CD4-positive, alpha-beta T cell (primary cell): ENCODE results near the gene RBM33. TPM values are rescaled to one million over a fixed set of nuclear protein-coding genes. Genes with fewer than 3 reads are reported as not detected.

ENCODE experiments used
- ATAC-seq: fragments of 200-7000 bp; cut with Tn5 transposase; one replicate; pipeline ENCODE4 v1.10.0; 2022; ENCODE audit warnings: mild to moderate bottlenecking; ENCODE audit not compliant: poor library complexity
- CTCF ChIA-PET: fragments of 350-600 bp; sonication (Branson Sonifier 250); formaldehyde crosslinking; loops from one replicate; lab custom pipeline; 2021; ENCODE audit warnings: antibody characterized with exemption, inconsistent platforms; lab: Charles Lee
- POLR2A ChIA-PET: fragments of 350-600 bp; sonication (Branson Sonifier 250); formaldehyde crosslinking; loops from one replicate; lab custom pipeline; 2021; ENCODE audit warnings: antibody characterized with exemption, inconsistent platforms; lab: Charles Lee
- DNase-seq, 14 experiments: peaks; one replicate each; pipeline ENCODE4 v3.0.0-alpha.2; 2013 to 2020; ENCODE audit warnings: mixed read lengths in 2 of 14
- H3K27ac ChIP-seq, 2 donors: one replicate each; pipeline versions ENCODE4 v1.5.1 to v1.7.0; 2013; ENCODE audit warnings: low read length in 2 of 2, low read depth in 1 of 2, mild to moderate bottlenecking in 1 of 2
- H3K27me3 ChIP-seq, 2 experiments: 1 replicate in 1 of 2; 2 replicates in 1 of 2; pipeline versions ENCODE4 v1.6.1 to v1.7.0; 2013; ENCODE audit warnings: low read length in 2 of 2, control low read depth in 1 of 2, mild to moderate bottlenecking in 1 of 2, moderate library complexity in 1 of 2; ENCODE audit not compliant: insufficient read depth in 2 of 2, control insufficient read depth in 1 of 2
- H3K36me3 ChIP-seq: one replicate; pipeline ENCODE4 v1.6.1; 2013; ENCODE audit warnings: low read length, control low read depth; ENCODE audit not compliant: insufficient read depth
- H3K4me1 ChIP-seq: one replicate; pipeline ENCODE4 v1.6.1; 2013; ENCODE audit warnings: low read length, control low read depth; ENCODE audit not compliant: insufficient read depth
- H3K4me3 ChIP-seq: one replicate; pipeline ENCODE4 v1.5.1; 2013; ENCODE audit warnings: mild to moderate bottlenecking, low read length, moderate library complexity
- H3K9me3 ChIP-seq, 2 experiments: 1 replicate in 1 of 2; 2 replicates in 1 of 2; pipeline versions ENCODE4 v1.6.1 to v1.7.0; 2013; ENCODE audit warnings: low read length in 2 of 2, mild to moderate bottlenecking in 2 of 2, control low read depth in 1 of 2, moderate library complexity in 1 of 2; ENCODE audit not compliant: control insufficient read depth in 1 of 2, insufficient read depth in 1 of 2
- H3K27ac Mint-ChIP-seq: one replicate; pipeline ENCODE4 v1.8.0; 2020; ENCODE audit warnings: mixed read lengths
- H3K27me3 Mint-ChIP-seq: one replicate; pipeline ENCODE4 v1.8.0; 2021; ENCODE audit warnings: mixed read lengths
- H3K36me3 Mint-ChIP-seq: one replicate; pipeline ENCODE4 v1.8.0; 2021; ENCODE audit warnings: low read depth, mixed read lengths
- H3K4me1 Mint-ChIP-seq: one replicate; pipeline ENCODE4 v1.8.0; 2021; ENCODE audit warnings: low read depth, mixed read lengths
- H3K4me3 Mint-ChIP-seq: one replicate; pipeline ENCODE4 v1.8.0; 2020; ENCODE audit warnings: mild to moderate bottlenecking, mixed read lengths
- H3K9me3 Mint-ChIP-seq: one replicate; pipeline ENCODE4 v1.8.0; 2020; ENCODE audit warnings: mixed read lengths
- intact Hi-C, 2 experiments: fragments of 100-400 bp; cut with DNase I in 1 of 2; cut with micrococcal nuclease in 1 of 2; formaldehyde crosslinking; loops; one replicate each; pipeline versions ENCODE4 v1.15.1 to v1.9.0; 2023 to 2025; cut with DNase I, micrococcal nuclease
- total RNA-seq, 174 experiments: library from RNA in 2 of 174; stranded (reverse) in 2 of 174; gene quantifications; one replicate each; pipeline ENCODE4 v1.2.3 and lab custom pipeline; 2021 to 2026
- TF ChIP-seq, protein P1 (sequence below): fragments of 200-600 bp; IDR thresholded peaks from one replicate; pipeline ENCODE4 v1.8.0; 2022; ENCODE audit warnings: antibody characterized with exemption, mild to moderate bottlenecking

RBM33 gene
- total RNA-seq, 2 experiments from 2014 or later = 178 to 184 TPM

DNA sequence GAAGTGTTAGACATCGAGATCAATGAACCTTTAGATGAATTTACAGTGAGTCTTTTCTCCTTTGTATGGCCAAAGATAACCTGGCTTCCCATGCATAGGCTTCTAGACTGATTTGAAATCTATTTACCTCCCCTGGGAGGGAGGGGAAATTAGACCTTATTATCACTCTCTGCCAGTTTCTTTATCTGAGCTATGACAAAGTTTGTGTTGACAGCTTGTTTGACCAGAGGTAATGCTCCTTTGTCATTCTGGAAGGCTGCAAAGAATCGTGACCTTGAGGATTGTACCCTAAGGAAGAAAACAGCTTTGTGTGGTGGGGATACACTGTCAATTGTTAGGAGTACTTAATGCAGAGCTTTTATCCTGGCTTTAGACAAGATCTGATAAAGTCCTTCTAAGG lies 36.4 kb downstream of the RBM33 start:
- DNase-seq (no peak), ATAC-seq (no peak)
- Mint-ChIP-seq H3K36me3 (peaks cover 87% of the 10 kb centered on the region), H3K27ac (peak overlapping the region; percentile 16), H3K27me3 (no peaks in the 10 kb centered on the region), H3K9me3 (no peaks in the 10 kb centered on the region), H3K4me3 (no peak overlapping the region), H3K4me1 (peaks cover 74% of the 10 kb centered on the region)
- intact Hi-C loops = no loop called here
- H3K36me3 ChIP-seq = peaks cover 55% of the 10 kb centered on the region
- ChIA-PET CTCF (interaction anchor here (1.0 kb wide), 1 partner anchor 83 kb away, joined by 3 read pairs; no protein-coding TSS in a partner anchor), POLR2A (interaction anchor here (0.6 kb wide), 1 partner anchor 24 kb away, joined by 3 read pairs; no protein-coding TSS in a partner anchor)
- peaks cover 12% of the 10 kb centered on the region for H3K4me1 ChIP-seq
- no peaks in the 10 kb centered on the region for H3K27me3 ChIP-seq
- H3K9me3 ChIP-seq = no peaks in the 10 kb centered on the region
- TF ChIP-seq, protein P1, sequence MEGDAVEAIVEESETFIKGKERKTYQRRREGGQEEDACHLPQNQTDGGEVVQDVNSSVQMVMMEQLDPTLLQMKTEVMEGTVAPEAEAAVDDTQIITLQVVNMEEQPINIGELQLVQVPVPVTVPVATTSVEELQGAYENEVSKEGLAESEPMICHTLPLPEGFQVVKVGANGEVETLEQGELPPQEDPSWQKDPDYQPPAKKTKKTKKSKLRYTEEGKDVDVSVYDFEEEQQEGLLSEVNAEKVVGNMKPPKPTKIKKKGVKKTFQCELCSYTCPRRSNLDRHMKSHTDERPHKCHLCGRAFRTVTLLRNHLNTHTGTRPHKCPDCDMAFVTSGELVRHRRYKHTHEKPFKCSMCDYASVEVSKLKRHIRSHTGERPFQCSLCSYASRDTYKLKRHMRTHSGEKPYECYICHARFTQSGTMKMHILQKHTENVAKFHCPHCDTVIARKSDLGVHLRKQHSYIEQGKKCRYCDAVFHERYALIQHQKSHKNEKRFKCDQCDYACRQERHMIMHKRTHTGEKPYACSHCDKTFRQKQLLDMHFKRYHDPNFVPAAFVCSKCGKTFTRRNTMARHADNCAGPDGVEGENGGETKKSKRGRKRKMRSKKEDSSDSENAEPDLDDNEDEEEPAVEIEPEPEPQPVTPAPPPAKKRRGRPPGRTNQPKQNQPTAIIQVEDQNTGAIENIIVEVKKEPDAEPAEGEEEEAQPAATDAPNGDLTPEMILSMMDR = no peak
- no peak overlapping the region for H3K27ac ChIP-seq
- H3K4me3 ChIP-seq = no peak overlapping the region

DNA sequence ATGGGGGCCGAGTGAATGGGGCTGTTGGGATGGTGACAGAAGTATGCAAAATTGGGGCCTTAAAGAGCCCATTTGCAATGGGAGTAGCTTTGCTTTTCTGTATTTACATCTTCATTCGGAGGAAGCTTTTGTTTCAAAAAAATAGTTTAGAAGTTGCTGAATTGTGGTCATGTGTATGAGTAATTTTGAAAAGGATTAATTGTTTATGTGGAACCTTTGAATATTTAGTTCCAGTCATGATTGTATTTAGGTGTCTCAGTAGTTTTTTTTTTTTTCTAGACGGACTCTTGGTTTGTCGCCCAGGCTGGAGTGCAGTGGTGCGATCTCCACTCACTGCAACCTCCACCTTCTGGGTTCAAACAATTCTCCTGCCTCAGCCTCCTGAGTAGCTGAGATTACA lies 37.2 kb downstream of the RBM33 start:
- Histone ChIP-seq H3K27ac (no peak overlapping the region), H3K27me3 (no peaks in the 10 kb centered on the region), H3K4me1 (peaks cover 5% of the 10 kb centered on the region), H3K9me3 (no peaks in the 10 kb centered on the region), H3K36me3 (peaks cover 52% of the 10 kb centered on the region), H3K4me3 (no peak overlapping the region)
- Mint-ChIP-seq H3K4me3 (no peak overlapping the region), H3K27ac (peak overlapping the region; percentile 16), H3K9me3 (no peaks in the 10 kb centered on the region), H3K36me3 (peaks cover 87% of the 10 kb centered on the region), H3K4me1 (peaks cover 70% of the 10 kb centered on the region), H3K27me3 (no peaks in the 10 kb centered on the region)
- TF ChIP-seq, protein P1 = no peak
- POLR2A ChIA-PET = no interaction called here
- CTCF ChIA-PET = no interaction called here
- intact Hi-C loops = no loop called here
- no peak for DNase-seq
- no peak for ATAC-seq

DNA sequence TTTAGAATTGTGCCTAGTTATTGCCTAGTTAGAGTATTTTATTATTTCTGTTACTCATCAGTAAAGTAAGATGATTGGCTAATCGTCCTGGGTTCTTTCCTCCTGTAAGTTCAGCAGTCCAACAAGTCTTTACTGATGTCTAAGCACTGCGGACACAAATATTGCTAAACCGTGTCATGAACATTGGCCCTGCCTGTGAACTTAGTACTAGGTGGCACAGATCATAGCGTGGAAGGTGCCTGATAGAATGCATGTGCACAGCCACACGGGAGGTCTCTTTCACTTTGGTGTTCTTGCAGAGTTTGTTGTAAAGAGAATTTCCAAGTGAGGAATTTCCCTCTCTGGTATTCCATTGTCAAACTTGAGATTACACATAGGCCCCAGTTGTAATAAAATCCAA lies 38.0 kb downstream of the RBM33 start:
- H3K27ac Mint-ChIP-seq = no peak overlapping the region
- no peak for ATAC-seq
- peaks cover 87% of the 10 kb centered on the region for H3K36me3 Mint-ChIP-seq
- H3K9me3 ChIP-seq = no peaks in the 10 kb centered on the region
- no peak overlapping the region for H3K4me3 Mint-ChIP-seq
- no peaks in the 10 kb centered on the region for H3K9me3 Mint-ChIP-seq
- ChIA-PET CTCF (no interaction called here), POLR2A (no interaction called here)
- no peak overlapping the region for H3K27ac ChIP-seq
- peaks cover 5% of the 10 kb centered on the region for H3K4me1 ChIP-seq
- no peak for DNase-seq
- intact Hi-C loops = no loop called here
- peaks cover 50% of the 10 kb centered on the region for H3K36me3 ChIP-seq
- no peak overlapping the region for H3K4me3 ChIP-seq
- peaks cover 65% of the 10 kb centered on the region for H3K4me1 Mint-ChIP-seq
- H3K27me3 ChIP-seq = no peaks in the 10 kb centered on the region
- TF ChIP-seq, protein P1 = no peak
- no peaks in the 10 kb centered on the region for H3K27me3 Mint-ChIP-seq
